ENCODE data around the gene PTPA.

- TF ChIP-seq, protein P1, sequence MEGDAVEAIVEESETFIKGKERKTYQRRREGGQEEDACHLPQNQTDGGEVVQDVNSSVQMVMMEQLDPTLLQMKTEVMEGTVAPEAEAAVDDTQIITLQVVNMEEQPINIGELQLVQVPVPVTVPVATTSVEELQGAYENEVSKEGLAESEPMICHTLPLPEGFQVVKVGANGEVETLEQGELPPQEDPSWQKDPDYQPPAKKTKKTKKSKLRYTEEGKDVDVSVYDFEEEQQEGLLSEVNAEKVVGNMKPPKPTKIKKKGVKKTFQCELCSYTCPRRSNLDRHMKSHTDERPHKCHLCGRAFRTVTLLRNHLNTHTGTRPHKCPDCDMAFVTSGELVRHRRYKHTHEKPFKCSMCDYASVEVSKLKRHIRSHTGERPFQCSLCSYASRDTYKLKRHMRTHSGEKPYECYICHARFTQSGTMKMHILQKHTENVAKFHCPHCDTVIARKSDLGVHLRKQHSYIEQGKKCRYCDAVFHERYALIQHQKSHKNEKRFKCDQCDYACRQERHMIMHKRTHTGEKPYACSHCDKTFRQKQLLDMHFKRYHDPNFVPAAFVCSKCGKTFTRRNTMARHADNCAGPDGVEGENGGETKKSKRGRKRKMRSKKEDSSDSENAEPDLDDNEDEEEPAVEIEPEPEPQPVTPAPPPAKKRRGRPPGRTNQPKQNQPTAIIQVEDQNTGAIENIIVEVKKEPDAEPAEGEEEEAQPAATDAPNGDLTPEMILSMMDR (conservative IDR thresholded peaks at IDR 0.05 in 1 of 2, IDR thresholded peaks at IDR 0.05 in 1 of 2; ENCODE audit: low read depth in 1 of 2, low read length in 2 of 2), result no peak
- TF ChIP-seq EZH2 (IDR thresholded peaks at IDR 0.05; ENCODE audit: low read length, missing control alignments), result no peak
These were observed 27.4 kb downstream of the PTPA start for GRCh38 chr9:129138476-129139232.
